Brain microvascular endothelial cell (primary cell): ENCODE results near the gene ME1.
"Not testable (repeated sequence)": the region's sequence is repeated elsewhere in the genome, so short reads cannot be mapped to it uniquely, and the experiment has no call there.

Source experiments
- DNase-seq: peaks from one replicate; pipeline ENCODE4 v3.0.0-alpha.2; 2020
- H3K27ac ChIP-seq: fragments of 250-450 bp; sonication (Bioruptor Pico); 2 replicates; pipeline ENCODE4 v1.5.1; 2020; ENCODE audit warnings: mild to moderate bottlenecking, moderate library complexity
- H3K27me3 ChIP-seq: fragments of 250-450 bp; sonication (Bioruptor Pico); replicated peaks from 2 replicates; pipeline ENCODE4 v1.5.1; 2020; ENCODE audit warnings: mild to moderate bottlenecking
- H3K36me3 ChIP-seq: fragments of 250-450 bp; sonication (Bioruptor Pico); replicated peaks from 2 replicates; pipeline ENCODE4 v1.5.1; 2020; ENCODE audit warnings: mild to moderate bottlenecking
- H3K4me3 ChIP-seq: 2 replicates; pipeline ENCODE4 v1.5.1; 2011; ENCODE audit warnings: low read depth, mild to moderate bottlenecking, control low read depth, low read length, moderate library complexity
- in situ Hi-C: cut with HindIII; loops from 2 replicates; pipeline ENCODE4 v1.10.0; 2017; ENCODE audit warnings: low sequenced_read_pairs, low pct_ligation_motif_present
- TF ChIP-seq, protein P1 (sequence below): IDR thresholded peaks from 2 replicates; pipeline ENCODE4 v1.5.1; 2011; ENCODE audit warnings: low read depth, mild to moderate bottlenecking, moderate library complexity, low read length, control low read depth, inconsistent platforms; ENCODE audit errors: missing control alignments

ME1 gene

GRCh38 chr6:83199173-83199862, 231.5 kb downstream of the ME1 start:
- TF ChIP-seq, protein P1, sequence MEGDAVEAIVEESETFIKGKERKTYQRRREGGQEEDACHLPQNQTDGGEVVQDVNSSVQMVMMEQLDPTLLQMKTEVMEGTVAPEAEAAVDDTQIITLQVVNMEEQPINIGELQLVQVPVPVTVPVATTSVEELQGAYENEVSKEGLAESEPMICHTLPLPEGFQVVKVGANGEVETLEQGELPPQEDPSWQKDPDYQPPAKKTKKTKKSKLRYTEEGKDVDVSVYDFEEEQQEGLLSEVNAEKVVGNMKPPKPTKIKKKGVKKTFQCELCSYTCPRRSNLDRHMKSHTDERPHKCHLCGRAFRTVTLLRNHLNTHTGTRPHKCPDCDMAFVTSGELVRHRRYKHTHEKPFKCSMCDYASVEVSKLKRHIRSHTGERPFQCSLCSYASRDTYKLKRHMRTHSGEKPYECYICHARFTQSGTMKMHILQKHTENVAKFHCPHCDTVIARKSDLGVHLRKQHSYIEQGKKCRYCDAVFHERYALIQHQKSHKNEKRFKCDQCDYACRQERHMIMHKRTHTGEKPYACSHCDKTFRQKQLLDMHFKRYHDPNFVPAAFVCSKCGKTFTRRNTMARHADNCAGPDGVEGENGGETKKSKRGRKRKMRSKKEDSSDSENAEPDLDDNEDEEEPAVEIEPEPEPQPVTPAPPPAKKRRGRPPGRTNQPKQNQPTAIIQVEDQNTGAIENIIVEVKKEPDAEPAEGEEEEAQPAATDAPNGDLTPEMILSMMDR, result no peak
- H3K27ac ChIP-seq, result peak overlapping the region; percentile 67
- in situ Hi-C loops, result no loop called here
- DNase-seq, result no peak
- H3K27me3 ChIP-seq, result no peaks in the 10 kb centered on the region
- H3K4me3 ChIP-seq, result no peak overlapping the region
- H3K36me3 ChIP-seq, result peaks cover 4% of the 10 kb centered on the region

DNA sequence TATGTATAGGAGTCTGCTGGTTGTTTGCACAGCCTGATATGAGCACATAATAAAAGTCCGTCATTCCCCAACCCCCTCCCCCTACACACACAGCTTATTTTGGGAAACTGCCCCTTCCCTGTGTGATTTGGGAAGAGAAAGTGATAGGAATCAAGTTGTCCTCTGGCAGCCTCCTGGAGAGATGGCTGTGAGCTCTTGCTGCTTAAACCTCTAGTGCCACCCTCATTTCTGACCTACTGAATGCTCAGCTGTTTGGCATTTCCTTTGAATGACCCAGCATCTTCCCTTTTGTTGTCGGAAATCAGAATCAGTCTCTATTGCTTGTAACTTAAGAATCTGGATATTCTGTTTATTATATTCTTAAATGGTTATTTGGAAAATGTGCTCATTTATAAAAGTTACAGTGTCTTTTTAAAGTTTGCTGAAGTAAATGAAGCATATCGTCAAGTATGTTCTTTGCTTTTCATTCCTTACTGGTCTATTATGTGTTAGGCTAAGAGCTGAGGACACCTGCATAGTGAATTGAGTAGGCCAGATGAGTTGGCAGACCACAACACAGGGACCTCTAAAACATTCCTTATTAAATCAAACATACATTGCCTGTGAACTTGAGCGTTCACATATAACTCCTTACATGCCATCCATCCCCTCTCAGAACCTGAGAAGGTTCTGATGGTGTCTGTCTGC, 232.2 kb downstream of the ME1 start:
- no peak overlapping the region for H3K4me3 ChIP-seq
- peaks cover 4% of the 10 kb centered on the region for H3K36me3 ChIP-seq
- H3K27me3 ChIP-seq, result no peaks in the 10 kb centered on the region
- TF ChIP-seq, protein P1, result no peak
- peak; percentile 42 for DNase-seq
- in situ Hi-C loops, result no loop called here
- H3K27ac ChIP-seq, result peak overlapping the region; percentile 67

- H3K27ac ChIP-seq, result peak overlapping the region; percentile 87
- DNase-seq, result no peak
- in situ Hi-C loops, result no loop called here
- TF ChIP-seq, protein P1, result no peak
- H3K36me3 ChIP-seq, result peaks cover 15% of the 10 kb centered on the region
- H3K27me3 ChIP-seq, result no peaks in the 10 kb centered on the region
- peak overlapping the region; percentile 95 for H3K4me3 ChIP-seq
These were observed 236.9 kb downstream of the ME1 start for GRCh38 chr6:83193747-83194566.

DNA sequence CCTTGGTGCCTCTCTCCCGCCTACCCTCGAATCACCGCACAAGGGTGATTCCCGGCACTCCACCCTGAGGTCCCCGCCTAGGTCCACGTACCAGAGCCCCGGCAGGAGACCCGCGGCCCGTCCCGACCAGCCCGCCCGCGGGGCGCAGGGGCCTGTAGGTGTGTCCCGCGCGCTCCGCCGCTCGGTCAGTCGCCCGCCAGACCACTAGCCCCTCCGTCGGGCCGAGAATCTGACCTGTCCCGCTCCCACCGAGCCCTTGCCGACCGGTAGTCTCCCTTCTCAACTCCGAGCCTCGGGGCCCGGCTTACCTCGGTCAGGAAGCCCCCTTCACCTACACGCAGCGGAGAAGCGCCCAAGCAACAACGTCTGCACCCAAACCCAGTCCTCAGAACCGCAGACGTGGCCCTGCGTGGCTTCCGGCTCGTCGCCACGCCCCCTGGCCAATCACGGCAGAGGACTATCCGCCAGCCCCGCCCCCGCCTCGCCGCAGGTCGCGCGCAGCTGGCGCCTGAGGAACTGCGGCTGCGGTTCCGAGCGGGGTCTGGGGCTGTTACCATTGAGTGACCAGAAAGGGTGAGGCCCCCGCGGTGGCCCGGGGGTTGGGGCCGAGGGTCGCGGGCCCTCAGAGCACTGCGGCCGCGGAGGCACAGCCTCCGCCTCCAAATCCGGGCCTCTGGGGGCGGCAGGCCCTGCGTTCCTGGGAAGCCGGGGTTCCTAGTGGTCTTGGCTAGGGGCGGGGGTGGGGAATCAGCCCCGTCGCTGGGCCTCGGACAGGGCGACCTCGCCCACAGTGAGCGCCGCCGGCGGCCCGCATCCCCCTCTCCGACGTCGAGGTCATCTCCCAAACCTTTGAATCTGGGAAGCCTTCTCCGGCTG, 237.7 kb downstream of the ME1 start, which contains the start of the genes PGM3 and RWDD2A:
Gene PGM3, minus strand, starts transcription at position 395 of the 876 bp plus-strand sequence. CDS start 2,253 bp downstream, outside the sequence.
Gene RWDD2A, plus strand, starts transcription at position 487 of the 876 bp plus-strand sequence. CDS start 1,095 bp downstream, outside the sequence.
- Histone ChIP-seq H3K36me3 (peaks cover 23% of the 10 kb centered on the region), H3K27ac (peak within 1 kb of the TSS; percentile 87), H3K27me3 (no peaks in the 10 kb centered on the region), H3K4me3 (peak within 1 kb of the TSS; percentile 95)
- DNase-seq, result peak; percentile 77
- in situ Hi-C loops, result no loop called here
- TF ChIP-seq, protein P1, result no peak

DNA sequence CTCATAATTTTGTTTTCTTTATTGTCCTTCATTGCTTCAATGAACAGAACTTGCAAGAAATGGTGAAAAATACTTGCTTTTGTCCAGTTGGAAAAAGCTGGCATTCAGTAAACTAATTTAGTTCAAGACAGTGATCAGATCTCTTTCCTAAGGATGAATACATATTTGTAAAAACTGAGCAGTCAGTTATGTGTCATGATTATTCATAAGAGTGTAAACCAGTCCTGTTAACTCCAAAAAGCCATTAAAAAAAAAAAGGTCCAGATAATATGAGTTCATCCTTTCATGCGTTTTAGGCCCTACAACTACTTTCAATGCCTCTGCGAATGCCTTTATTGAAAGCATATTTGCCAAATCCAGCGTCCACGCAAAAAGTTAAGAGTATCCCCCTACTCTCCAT, 238.4 kb downstream of the ME1 start:
- H3K27ac ChIP-seq, result peak overlapping the region; percentile 87
- no peaks in the 10 kb centered on the region for H3K27me3 ChIP-seq
- in situ Hi-C loops, result no loop called here
- no peak for DNase-seq
- H3K4me3 ChIP-seq, result peak overlapping the region; percentile 95
- peaks cover 28% of the 10 kb centered on the region for H3K36me3 ChIP-seq
- TF ChIP-seq, protein P1, result no peak

GRCh38 chr6:83191974-83192373, 238.9 kb downstream of the ME1 start:
- in situ Hi-C loops, DNase-seq, H3K27ac ChIP-seq, H3K27me3 ChIP-seq: not testable (repeated sequence)
- Histone ChIP-seq H3K4me3 (peak overlapping the region; percentile 95), H3K36me3 (peaks cover 32% of the 10 kb centered on the region)
